PFSK-1 (cell line): ENCODE data around the gene VWA3A.

ENCODE experiments used
- FOXP2 ChIP-seq: optimal IDR thresholded peaks from 2 replicates; pipeline ENCODE3; 2011; ENCODE audit warnings: borderline replicate concordance, control low read depth, inconsistent platforms; ENCODE audit not compliant: insufficient read depth; ENCODE audit errors: extremely low read length, extremely low read depth
- POLR2AphosphoS5 ChIP-seq: IDR thresholded peaks from 2 replicates; pipeline ENCODE4 v1.6.1; 2012; ENCODE audit warnings: low read depth, mild to moderate bottlenecking, control low read depth, low read length, moderate library complexity
- SIN3A ChIP-seq: IDR thresholded peaks from 2 replicates; pipeline ENCODE4 v1.6.1; 2012; ENCODE audit warnings: mild to moderate bottlenecking, low read length, moderate library complexity, borderline replicate concordance; ENCODE audit not compliant: insufficient read depth
- TAF1 ChIP-seq: IDR thresholded peaks from 2 replicates; pipeline ENCODE4 v1.6.1; 2012; ENCODE audit warnings: low read length, control low read depth, borderline replicate concordance; ENCODE audit not compliant: insufficient read depth
- TF ChIP-seq, protein P1 (sequence below), 2 experiments: IDR thresholded peaks; 2 replicates each; pipeline versions ENCODE4 v1.6.1 to v1.8.0; 2011 to 2012; ENCODE audit warnings: low read depth in 2 of 2, low read length in 2 of 2, control low read depth in 1 of 2, inconsistent platforms in 1 of 2, mild to moderate bottlenecking in 1 of 2, moderate library complexity in 1 of 2; ENCODE audit not compliant: insufficient read depth in 1 of 2

The VWA3A gene

GRCh38 chr16:22138482-22138881, 46.1 kb downstream of the VWA3A start:
- TF ChIP-seq POLR2AphosphoS5 (no peak), SIN3A (no peak), FOXP2 (no peak), TAF1 (no peak)
- TF ChIP-seq, protein P1, sequence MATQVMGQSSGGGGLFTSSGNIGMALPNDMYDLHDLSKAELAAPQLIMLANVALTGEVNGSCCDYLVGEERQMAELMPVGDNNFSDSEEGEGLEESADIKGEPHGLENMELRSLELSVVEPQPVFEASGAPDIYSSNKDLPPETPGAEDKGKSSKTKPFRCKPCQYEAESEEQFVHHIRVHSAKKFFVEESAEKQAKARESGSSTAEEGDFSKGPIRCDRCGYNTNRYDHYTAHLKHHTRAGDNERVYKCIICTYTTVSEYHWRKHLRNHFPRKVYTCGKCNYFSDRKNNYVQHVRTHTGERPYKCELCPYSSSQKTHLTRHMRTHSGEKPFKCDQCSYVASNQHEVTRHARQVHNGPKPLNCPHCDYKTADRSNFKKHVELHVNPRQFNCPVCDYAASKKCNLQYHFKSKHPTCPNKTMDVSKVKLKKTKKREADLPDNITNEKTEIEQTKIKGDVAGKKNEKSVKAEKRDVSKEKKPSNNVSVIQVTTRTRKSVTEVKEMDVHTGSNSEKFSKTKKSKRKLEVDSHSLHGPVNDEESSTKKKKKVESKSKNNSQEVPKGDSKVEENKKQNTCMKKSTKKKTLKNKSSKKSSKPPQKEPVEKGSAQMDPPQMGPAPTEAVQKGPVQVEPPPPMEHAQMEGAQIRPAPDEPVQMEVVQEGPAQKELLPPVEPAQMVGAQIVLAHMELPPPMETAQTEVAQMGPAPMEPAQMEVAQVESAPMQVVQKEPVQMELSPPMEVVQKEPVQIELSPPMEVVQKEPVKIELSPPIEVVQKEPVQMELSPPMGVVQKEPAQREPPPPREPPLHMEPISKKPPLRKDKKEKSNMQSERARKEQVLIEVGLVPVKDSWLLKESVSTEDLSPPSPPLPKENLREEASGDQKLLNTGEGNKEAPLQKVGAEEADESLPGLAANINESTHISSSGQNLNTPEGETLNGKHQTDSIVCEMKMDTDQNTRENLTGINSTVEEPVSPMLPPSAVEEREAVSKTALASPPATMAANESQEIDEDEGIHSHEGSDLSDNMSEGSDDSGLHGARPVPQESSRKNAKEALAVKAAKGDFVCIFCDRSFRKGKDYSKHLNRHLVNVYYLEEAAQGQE (IDR thresholded peaks at IDR 0.05; ENCODE audit: insufficient read depth in 1 of 2, low read depth in 2 of 2, low read length in 2 of 2): no peak

- no peak for TF ChIP-seq POLR2AphosphoS5
- TF ChIP-seq, protein P1 (IDR thresholded peaks at IDR 0.05; ENCODE audit: insufficient read depth in 1 of 2, low read depth in 2 of 2, low read length in 2 of 2): no peak
- no peak for TF ChIP-seq FOXP2
- no peak for TF ChIP-seq SIN3A
- no peak for TF ChIP-seq TAF1
These were observed 46.7 kb downstream of the VWA3A start for GRCh38 chr16:22139008-22139407.

DNA sequence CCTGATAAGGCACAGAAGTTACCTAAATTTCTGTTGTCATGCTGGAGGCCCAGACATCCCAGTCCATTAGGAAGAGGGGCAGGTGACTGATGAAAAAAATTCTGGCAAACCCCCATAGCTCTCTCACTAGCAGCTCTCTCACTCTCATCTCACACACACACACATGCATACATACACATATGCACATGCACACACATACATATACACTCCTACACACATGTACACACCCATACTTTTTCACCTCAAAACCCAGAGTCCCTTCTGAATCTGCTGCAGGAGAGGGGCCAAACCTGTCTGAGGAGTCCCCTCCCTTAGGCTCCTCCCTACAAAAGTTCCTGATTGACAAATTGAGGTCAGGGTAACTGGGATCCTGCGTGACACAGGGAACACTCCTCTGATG, 47.4 kb downstream of the VWA3A start:
- no peak for TF ChIP-seq FOXP2

- no peak for TF ChIP-seq POLR2AphosphoS5
- TF ChIP-seq, protein P1 (IDR thresholded peaks at IDR 0.05; ENCODE audit: insufficient read depth in 1 of 2, low read depth in 2 of 2, low read length in 2 of 2): no peak
- no peak for TF ChIP-seq SIN3A
- TF ChIP-seq TAF1: no peak
- no peak for TF ChIP-seq FOXP2
These were observed 49.4 kb downstream of the VWA3A start for GRCh38 chr16:22141767-22142166.

GRCh38 chr16:22144520-22144919, 52.2 kb downstream of the VWA3A start:
- TF ChIP-seq, protein P1 (IDR thresholded peaks at IDR 0.05; ENCODE audit: insufficient read depth in 1 of 2, low read depth in 2 of 2, low read length in 2 of 2): no peak
- TF ChIP-seq POLR2AphosphoS5 (no peak), SIN3A (no peak), FOXP2 (no peak), TAF1 (no peak)
